ENCODE data around the gene AGBL4.

GRCh38 chr1:48644905-48645605 is 1378.7 kb downstream of the AGBL4 start:
- no peak for TF ChIP-seq CTCF (IDR thresholded peaks at IDR 0.05)
- TF ChIP-seq POLR2A (IDR thresholded peaks at IDR 0.05) = no peak
